Measurements from ENCODE around the gene KRTAP19-3.

GRCh38 chr21:30443226-30443625, 48.6 kb downstream of the KRTAP19-3 start:
- TF ChIP-seq REST (IDR thresholded peaks at IDR 0.05; ENCODE audit: low read depth, low read length) (no peak), CTCF (IDR thresholded peaks at IDR 0.05) (no peak), CHD2 (IDR thresholded peaks at IDR 0.05; ENCODE audit: low read length, partially characterized antibody) (no peak), NFIC (IDR thresholded peaks at IDR 0.05; ENCODE audit: borderline replicate concordance) (no peak), FOXM1 (IDR thresholded peaks at IDR 0.05; ENCODE audit: low read depth) (no peak), SMC3 (IDR thresholded peaks at IDR 0.05; ENCODE audit: low read depth, low read length) (no peak), TAF1 (IDR thresholded peaks at IDR 0.05; ENCODE audit: borderline replicate concordance, low read depth, low read length) (no peak), PBX3 (IDR thresholded peaks at IDR 0.05) (no peak), POLR2AphosphoS5 (IDR thresholded peaks at IDR 0.05; ENCODE audit: low read depth, low read length) (no peak), MEF2A (IDR thresholded peaks at IDR 0.05; ENCODE audit: borderline replicate concordance, low read depth) (no peak)
